Activated naive CD8-positive, alpha-beta T cell treated with anti-CD3 and anti-CD28 coated beads, Interleukin-2, amount 50 U/mL, for 16 hours (primary cell): Measurements from ENCODE around the gene NCOA1.

Experiments used
- DNase-seq: peaks from one replicate; pipeline ENCODE4 v3.0.0-alpha.2; 2020; ENCODE audit warnings: low read depth, low spot score

Gene NCOA1

GRCh38 chr2:24690524-24690923, 199.5 kb downstream of the NCOA1 start:
- no peak for DNase-seq

- no peak for DNase-seq
Measured at GRCh38 chr2:24691806-24692205, 200.8 kb downstream of the NCOA1 start.

DNA sequence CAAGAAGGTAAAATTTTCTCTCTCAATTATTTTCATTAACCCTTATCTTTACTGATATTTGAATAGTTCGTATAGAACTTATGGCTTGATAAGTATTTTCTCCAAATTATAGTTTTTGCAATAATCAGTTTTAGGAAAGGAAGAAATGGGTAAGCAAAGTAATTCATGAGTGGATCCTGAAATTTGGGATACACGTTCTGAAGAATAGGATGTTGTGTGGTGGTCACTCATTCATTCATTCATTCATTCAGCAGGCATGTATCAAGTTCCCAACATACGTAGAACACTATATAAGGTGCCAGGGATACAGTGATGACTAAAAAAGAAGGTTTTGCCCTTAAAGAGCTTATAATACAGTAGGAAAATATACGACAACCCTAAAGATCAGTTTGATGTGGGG, 206.7 kb downstream of the NCOA1 start:
- DNase-seq: no peak

GRCh38 chr2:24702800-24703199, 211.7 kb downstream of the NCOA1 start:
- no peak for DNase-seq

GRCh38 chr2:24704692-24705091, 213.6 kb downstream of the NCOA1 start:
- no peak for DNase-seq

DNA sequence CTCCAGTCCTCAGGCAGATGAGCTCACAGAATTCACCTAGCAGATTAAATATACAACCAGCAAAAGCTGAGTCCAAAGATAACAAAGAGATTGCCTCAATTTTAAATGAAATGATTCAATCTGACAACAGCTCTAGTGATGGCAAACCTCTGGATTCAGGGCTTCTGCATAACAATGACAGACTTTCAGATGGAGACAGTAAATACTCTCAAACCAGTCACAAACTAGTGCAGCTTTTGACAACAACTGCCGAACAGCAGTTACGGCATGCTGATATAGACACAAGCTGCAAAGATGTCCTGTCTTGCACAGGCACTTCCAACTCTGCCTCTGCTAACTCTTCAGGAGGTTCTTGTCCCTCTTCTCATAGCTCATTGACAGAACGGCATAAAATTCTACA, 216.1 kb downstream of the NCOA1 start:
- DNase-seq: no peak

- DNase-seq: no peak
Measured at GRCh38 chr2:24708537-24709152, 217.6 kb downstream of the NCOA1 start.

GRCh38 chr2:24710806-24711205, 219.8 kb downstream of the NCOA1 start:
- DNase-seq: no peak

DNA sequence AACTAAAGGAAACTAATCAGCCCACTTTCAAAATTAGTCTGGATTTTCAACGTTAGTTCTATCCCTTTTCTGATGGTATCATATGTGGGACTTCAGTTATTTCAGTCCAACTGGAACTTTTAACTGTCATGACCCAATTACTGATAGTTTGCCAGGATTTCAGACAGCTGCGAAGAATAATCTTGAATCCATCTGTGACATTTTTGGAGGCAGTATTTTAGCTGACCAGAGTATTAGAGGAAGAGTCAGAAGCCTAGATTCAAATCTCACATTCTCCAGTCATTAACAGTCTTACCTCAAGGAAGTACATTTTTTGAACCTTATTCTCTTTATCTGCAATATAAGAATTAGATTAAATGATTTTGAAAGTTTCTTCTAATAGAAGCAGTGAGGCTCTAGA, 220.8 kb downstream of the NCOA1 start:
- DNase-seq: no peak

GRCh38 chr2:24712296-24712695, 221.2 kb downstream of the NCOA1 start:
- DNase-seq: no peak

GRCh38 chr2:24717263-24717951, 226.4 kb downstream of the NCOA1 start:
- no peak for DNase-seq

GRCh38 chr2:24720310-24720709, 229.3 kb downstream of the NCOA1 start:
- DNase-seq: no peak

DNA sequence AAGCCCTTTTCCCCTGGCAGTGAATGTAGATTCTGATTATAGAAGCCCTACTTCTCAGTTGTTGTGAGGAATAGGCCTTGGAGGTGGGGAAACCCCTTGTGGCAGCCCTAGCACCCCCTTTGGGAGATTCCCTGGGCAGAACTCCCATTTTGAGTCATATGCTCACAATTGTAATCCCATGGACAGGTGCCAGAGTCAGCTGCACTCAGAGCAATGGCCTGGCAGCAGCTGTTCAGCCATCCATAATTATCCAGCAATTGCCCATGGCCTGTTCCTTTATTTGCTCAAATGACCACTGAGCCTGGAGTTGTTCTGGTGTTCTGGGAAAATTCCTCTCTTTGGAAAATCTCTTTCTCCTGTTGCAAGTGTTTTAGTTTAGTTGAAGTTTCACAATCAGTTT, 230.4 kb downstream of the NCOA1 start:
- no peak for DNase-seq

DNA sequence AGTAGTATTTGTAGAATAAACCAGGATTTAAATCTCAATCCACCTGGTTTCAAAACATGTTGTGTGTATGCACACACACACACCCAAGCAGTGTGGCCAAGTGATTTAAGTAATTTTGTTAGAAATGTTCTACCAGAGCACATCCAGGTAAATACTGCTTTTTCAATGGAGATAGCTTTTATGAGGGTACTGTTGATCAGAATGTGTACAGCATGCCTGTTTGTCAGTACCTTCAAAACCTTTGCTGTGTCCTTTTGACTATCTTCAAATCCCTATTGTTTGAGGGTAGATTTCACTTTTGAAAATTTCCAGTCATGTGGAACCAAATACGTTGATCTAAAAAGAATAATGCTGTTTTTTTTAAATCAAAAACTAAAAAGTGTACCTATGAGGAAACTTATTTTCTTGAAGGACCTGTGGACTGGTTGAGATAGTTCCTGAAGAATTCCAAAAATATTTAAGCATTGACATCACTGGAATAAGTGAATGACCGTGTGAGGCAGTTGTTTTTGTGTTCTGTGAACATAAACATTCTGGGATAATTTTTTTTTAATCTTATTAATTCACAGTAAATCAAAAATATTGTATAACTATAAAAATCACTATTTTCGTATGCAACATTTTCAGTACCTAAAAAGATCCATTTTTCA, 231.2 kb downstream of the NCOA1 start:
- no peak for DNase-seq

DNA sequence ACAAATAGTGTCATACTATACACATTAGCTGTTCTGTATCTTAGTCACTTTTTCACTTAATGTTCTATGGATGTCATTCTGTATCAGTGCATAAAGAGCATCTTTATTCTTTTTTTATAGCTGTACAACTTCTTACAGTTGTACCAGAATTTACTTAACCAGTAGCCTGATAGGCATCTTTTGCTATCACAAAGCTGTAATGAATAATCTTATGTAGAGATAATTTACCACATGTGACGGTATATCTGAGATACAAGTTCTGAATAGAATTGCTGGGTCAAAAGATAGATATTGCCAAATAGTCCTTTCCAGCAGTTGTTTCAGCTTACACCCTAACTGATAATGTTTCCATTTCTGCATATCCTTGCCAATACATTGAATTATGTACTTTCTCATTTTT, 232.1 kb downstream of the NCOA1 start:
- no peak for DNase-seq

- no peak for DNase-seq
Measured at GRCh38 chr2:24723665-24724064, 232.6 kb downstream of the NCOA1 start.

GRCh38 chr2:24724111-24724775, 233.2 kb downstream of the NCOA1 start:
- DNase-seq: no peak

GRCh38 chr2:24725956-24726355, 234.9 kb downstream of the NCOA1 start:
- DNase-seq: no peak

GRCh38 chr2:24730481-24730880, 239.4 kb downstream of the NCOA1 start:
- no peak for DNase-seq

GRCh38 chr2:24731040-24731439, 240.0 kb downstream of the NCOA1 start:
- no peak for DNase-seq

GRCh38 chr2:24731923-24732322, 240.9 kb downstream of the NCOA1 start:
- no peak for DNase-seq

DNA sequence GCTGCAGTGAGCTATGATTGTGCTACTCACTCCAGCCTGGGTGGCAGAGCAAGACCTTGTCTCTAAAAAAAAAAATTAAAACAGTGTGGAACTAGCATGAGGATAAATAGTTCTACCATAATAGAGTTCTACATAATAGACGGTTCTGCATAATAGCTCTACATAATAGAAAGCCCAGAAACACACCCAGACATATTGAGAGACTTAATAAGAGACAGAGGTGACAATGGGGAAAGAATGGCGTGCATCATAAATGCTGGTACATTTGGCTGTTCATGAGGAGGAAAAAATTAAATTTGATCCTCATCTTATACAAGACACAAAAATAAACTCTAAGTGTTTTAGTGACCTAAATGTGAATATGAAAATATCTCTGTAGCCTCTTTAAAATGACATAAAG, 243.7 kb downstream of the NCOA1 start:
- no peak for DNase-seq
